ENCODE data around the gene ADCY6.

DNA sequence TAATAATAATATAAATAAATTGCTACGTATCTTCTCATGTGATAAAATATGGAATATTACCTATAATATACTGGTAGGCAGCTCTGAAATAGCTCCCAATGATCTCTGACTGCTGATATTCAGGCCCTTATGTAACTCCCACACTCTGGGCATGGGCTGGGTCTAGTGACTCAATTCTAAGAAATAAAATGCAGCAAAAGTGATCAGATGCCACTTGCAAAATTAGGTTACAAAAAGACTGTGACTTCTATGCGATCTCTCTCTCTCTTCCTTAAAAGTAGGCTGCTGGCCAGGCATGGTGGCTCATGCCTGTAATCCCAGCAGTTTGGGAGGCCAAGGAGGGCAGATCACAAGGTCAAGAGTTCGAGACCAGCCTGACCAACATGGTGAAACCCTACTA is 19.1 kb upstream of the ADCY6 start:
- TF ChIP-seq SUZ12 (IDR thresholded peaks at IDR 0.05; ENCODE audit: extremely low read depth, insufficient read depth, insufficient read length) (no peak), ZNF274 (IDR thresholded peaks at IDR 0.05; ENCODE audit: low read depth, low read length) (no peak), YY1 (IDR thresholded peaks at IDR 0.05; ENCODE audit: insufficient read depth, insufficient read length) (no peak)

Data from NT2/D1 (cell line).